A172 (cell line): ENCODE results near the gene TRAT1. TPM values are rescaled to one million over a fixed set of nuclear protein-coding genes. Genes with fewer than 3 reads are reported as not detected.

ENCODE experiments used
- DNase-seq: peaks from one replicate; pipeline ENCODE4 v3.0.0-alpha.2; 2015; ENCODE audit warnings: low spot score
- total RNA-seq: library from RNA; depleted of rRNA; stranded (reverse); fragments of >200 nt; shearing (Covaris generic); gene quantifications from 2 replicates; pipeline ENCODE4 v1.2.3, GENCODE V29; 2014; rRNA removed

The TRAT1 gene
- total RNA-seq, 1 experiment from 2014 or later: not detected

DNA sequence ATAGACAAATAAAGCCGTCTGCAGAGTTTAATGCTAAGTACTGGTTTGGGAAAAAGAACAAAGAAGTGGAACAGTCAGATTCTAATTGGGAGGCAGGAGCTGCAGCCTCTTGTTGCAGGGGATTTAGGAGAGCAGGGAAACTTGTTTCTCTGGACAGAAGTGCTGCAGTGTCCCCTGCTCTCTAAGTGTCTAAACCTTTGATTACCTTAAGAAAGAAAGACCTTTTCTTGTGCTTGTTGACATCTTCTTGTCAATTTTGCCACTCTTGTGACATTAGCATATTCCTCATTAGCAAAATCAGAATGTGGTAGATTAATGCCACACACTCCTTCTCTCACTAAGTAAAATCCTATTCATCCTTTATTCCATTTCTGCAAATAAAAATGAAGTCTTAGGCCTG is 38.8 kb downstream of the TRAT1 start:
- DNase-seq: no peak

DNA sequence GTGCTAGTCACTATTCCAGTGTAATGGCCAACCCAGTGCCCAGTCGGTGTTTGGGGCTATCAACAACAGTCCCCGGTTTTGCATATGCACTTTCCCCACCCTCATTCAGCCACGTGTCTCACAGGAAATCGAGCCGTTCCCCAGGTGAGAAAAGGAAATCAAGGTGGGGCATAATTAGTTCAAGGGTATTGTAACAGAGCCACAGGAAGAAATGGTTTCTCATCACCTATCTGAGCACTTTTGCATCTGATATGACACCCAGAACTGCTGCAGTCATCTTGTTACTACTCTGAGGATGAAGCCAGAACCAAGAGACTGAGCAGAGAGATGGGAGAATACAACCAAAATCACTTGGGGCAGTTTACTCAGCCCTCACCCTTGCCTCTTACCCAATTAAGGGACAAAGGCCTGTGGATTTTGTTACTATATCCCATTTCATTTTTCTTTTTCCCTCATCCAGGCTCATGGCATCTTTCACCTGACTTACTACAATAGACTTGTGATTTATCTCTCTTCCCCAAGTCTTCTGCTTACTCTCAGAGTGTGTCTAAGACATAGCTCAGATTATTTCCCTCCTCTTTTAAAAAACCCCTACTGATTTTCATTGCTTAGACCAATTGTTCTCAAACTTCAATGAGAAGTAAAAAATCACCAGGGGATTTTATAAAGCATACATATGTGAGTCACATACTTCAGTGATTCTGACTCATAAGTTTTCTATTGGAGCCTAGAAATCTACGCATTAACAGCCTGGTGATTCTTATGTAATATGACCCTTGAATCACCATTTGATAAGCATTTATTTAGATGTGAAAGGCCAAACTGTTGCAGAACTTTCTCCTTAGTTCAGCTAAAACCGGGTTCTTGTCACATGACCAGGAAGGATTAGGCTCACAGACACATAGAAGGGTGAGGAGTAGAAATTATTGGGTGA is 40.5 kb downstream of the TRAT1 start:
- DNase-seq: peak; percentile 82

DNA sequence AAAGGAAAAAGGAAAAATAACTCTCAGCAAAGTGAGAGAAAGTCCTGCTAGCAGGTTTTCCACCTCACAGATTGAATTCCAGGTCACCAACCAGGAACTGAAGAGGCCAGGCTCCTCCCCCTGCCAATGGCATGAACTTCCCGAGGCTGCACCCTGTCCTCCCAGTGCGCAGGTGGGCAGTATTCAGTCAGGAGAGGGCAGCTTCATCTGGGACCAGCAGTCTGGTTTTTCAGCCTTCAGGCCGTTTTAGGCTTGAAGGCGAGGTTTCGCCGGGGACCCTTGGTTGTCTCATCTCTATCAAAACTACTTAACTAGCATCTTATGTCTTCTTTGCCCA is 41.2 kb downstream of the TRAT1 start:
- peak; percentile 49 for DNase-seq

DNA sequence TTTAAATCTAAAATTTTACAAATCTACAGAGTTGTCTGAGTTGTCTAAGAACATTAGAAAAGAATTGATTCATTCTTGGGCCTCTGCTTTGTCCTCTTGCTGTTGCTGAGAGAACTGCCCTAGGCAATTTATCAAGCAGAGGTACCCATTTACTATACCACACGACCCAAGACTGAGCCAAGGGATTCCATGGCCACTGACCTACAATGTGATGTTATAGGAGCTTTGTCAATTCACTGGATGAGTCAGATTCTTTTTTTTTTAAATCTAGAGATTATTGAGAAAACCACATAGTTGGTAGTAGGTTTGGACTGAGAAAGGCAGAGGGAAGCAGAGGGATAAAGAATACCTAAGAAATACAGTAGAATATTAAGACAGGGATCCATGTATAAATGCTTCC is 55.3 kb downstream of the TRAT1 start:
- no peak for DNase-seq

DNA sequence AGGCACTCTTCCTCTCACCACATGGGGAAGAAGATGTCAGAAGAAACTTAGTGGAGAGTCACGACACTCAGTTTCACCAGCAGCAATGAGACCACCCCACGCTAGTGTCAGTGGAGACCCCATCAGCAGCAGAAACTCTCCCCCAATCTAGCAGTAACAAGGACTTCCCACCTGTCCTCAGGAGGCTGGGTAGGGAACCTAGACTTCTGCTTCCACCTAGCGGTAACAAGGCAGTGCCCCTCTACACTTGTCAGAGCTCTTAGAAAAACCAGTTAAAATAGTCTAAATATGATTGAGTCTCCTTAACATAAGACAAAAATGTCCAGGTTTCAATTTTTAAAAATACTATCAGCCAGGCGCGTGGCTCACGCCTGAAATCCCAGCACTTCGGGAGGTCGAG is 57.3 kb downstream of the TRAT1 start:
- no peak for DNase-seq

DNA sequence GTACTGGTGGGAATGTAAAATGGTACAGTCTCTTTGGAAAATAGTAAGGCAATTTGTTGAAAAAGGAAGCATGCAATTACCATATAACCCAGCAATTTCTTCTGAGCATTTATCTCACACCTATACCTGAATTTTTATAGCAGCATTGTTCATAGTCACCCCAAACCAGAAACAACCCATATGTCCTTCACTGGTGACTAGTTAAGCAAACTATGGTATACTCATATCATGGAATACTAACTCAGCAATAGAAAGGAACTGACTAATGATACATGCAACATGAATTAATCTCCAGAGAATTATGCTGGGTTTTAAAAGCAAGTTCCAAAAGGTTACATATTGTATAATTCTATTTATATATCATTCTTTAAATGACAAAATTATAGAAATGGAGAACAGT is 60.2 kb downstream of the TRAT1 start:
- DNase-seq: no peak

DNA sequence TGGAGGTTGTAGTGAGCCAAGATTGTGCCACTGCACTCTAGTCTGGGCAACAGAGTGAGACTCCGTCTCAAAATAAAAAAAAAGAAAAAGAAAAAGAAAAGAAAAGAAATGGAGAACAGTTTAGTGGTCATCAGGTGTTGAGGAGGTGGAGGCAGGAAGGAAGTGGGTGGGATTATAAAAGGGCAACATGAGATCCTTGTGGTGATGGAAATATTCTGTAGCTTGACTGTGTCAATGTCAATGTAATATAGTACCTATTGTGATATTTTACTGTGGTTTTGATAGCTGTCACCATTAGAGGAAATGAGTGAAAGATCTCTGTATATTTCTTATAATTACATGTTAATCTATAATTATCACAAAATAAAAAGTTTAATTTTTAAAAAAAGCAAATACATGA is 60.8 kb downstream of the TRAT1 start:
- DNase-seq: no peak

DNA sequence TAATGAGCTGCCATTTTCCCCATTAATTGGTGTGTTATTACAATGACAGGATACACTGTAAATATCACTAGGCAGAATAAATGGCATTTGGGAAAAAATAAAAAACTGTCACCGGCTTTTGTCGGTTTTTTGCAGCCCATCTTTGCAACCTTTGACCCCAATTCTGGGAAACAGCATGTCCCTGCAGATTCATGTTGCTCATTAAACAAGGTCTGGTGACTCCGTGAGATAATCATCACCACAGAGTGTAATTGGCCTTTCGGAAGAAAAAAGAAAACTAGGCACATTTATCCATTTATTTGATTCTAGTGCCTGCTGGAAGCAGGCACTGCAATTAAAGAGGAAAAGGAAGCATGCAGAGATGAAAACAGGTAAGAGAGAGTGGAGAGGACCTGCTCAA is 64.5 kb downstream of the TRAT1 start:
- no peak for DNase-seq

DNA sequence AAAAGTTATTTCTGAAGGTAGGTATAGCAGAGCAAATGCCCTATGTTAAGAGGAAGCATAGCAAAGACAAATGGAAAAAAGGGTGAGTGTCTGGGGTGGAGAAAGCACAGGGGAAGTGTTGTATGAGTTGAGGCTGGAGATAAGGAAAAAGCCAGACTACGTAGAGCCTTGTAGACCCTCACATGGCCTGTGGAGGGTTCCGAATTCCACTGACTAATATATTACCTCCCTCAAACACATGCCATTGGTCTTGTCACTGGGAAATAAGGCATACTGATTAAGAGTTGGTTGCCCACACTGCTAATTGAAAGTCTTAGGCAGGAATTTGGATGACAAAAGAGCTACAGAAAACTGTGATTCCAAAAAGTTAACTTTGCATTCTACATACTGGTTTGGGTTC is 65.2 kb downstream of the TRAT1 start:
- DNase-seq: no peak

DNA sequence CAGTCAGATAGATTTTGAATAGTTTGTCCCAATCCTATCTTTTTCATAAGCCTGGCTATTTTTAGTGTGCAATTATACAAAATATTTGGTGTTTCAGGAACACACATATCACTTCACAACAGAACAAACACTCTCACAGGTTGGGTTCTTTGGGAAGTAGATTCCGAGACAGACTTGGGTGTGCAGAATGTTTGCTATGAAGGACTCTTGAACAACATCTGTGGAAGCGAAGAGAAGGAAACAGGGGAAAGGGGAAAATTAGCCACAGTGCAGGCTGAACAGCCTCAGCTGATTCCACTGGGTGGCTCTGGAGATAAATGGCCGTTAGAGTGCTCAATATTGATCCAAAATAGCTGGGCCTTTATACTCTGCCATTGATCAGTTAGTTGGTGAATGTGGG is 69.2 kb downstream of the TRAT1 start:
- no peak for DNase-seq

DNA sequence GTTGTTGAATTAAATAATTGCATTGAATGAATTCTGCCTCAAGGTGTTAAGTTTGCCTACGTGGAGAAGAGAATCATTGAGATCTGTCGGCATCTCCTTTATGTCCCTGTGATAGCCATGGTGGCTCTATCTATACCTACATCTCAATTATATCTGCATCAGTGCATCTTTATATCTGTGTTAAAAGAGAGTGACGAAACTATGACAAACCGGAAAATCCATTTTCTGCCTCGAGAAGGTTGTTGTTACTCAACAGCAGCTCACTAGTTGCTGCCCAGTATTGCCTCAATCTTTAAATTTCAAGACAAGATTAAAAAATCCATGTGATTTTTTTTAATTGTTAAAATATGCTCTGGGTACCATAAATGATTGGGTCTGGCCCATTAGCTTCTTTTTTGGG is 72.4 kb downstream of the TRAT1 start:
- DNase-seq: no peak

DNA sequence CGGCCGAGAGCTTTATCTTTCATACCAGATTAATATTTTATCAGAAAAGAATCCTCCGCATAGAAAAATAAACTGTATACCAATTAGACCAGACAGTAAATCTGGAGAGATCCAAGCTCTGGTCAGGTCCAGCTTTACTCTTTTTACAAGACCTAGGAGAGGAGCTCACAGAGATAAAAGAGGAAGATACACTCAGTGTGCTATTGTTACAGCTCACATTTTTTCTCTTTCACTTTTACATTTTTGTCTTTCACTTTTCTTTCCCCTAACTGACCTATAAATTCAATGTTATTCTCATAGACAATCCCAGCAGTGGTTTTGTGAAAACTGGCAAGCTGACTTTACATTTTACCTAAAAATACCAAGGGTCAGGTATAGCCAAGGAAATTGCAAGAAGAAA is 75.3 kb downstream of the TRAT1 start:
- no peak for DNase-seq

DNA sequence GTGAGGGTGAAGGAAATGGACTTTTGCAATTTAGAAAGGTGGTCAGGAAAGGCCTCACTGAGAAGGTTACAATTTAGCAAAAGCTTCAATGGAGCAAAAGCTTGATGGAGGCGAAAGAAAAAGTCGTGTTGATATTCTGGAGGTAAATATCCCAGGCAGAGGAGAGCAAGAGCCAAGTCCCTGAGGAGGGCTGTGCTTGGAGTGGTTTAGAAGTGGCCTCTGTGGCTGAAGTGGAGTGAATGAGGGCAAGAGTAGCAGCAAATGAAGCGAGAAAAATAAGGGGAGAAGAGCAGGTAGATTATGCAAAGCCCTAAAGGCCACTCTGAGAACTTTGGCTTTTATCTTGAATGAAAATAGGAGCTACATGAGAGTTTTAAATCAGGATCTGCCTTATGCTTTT is 76.9 kb downstream of the TRAT1 start:
- no peak for DNase-seq

Other genes with a start within 250 kb of the TRAT1 start
- gene CIP2A, start 233.3 kb upstream of the TRAT1 start, total RNA-seq: 60.7 and 75.9 TPM in 2 replicates
- gene DZIP3, start 233.1 kb upstream of the TRAT1 start, total RNA-seq: 19.4 and 19.8 TPM in 2 replicates
- not detected in 2 replicates for gene RETNLB, start 65.4 kb upstream of the TRAT1 start, total RNA-seq
- gene GUCA1C, start 131.1 kb downstream of the TRAT1 start, total RNA-seq: not detected in 2 replicates